ENCODE measurements around the gene ANKH. TPM values are rescaled to one million over a fixed set of nuclear protein-coding genes. Genes with fewer than 3 reads are reported as not detected.

ANKH gene
- polyA plus RNA-seq, 1 donor from 2014 or later: 9.9 TPM

DNA sequence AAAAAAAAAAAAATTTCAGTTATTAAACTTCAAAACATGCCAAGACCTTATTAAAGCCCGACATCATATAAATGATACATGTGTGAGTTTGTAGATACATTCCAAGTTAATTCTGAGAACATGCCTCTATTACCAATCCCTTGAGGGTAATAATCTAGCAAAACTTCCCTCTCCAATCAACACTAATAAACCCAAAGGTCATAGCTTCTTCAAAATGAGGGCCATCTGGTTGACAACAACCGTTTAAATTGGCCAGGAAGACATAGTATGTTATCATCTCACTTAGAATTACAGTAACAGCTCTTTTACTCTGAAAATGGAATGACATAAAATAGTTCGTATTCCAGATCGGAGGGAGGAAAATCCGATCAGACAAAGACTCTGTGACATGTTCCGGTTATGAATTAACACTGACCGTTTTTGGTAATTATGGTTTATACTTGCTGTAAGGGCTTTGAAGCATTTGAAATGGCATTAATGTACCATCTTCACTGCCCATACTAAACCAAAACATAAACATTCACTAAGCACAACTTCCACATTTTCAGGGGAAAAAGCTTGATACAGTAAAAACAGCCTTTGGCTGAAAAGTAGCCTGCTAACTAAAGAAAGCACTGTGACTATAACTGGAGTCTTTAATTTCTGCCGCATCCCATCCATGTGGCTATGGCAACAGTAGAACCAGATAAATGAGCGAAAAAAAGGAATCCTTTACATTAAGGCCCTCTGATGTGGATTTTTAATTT, 50.3 kb downstream of the ANKH start:
- Histone ChIP-seq H3K27ac (ENCODE audit: low read length) (no peak overlapping the region), H3K9me3 (ENCODE audit: low read length) (no peaks in the 10 kb centered on the region), H3K4me3 (ENCODE audit: low read length) (no peak overlapping the region), H3K27me3 (ENCODE audit: insufficient read depth, low read depth, low read length) (no peaks in the 10 kb centered on the region), H4K20me1 (ENCODE audit: insufficient read depth) (no peaks in the 10 kb centered on the region), H3K36me3 (ENCODE audit: insufficient read depth, low read length) (no peaks in the 10 kb centered on the region), H2AFZ (ENCODE audit: low read depth, low read length) (no peak overlapping the region), H3K9me2 (ENCODE audit: insufficient read depth, low read length) (no peaks in the 10 kb centered on the region), H3K4me2 (ENCODE audit: low read length) (no peak overlapping the region), H3F3A (ENCODE audit: insufficient read depth, low read length, poor library complexity, severe bottlenecking) (no peaks in the 10 kb centered on the region), H3K79me2 (replicated peaks; ENCODE audit: insufficient read depth, low read length) (no peaks in the 10 kb centered on the region), H3K9ac (ENCODE audit: low read length) (no peak overlapping the region)
- TF ChIP-seq SMC3 (conservative IDR thresholded peaks at IDR 0.05; ENCODE audit: poor library complexity): no peak
- no peak for TF ChIP-seq RAD21 (conservative IDR thresholded peaks at IDR 0.05)
- no peak for TF ChIP-seq POLR2AphosphoS5 (IDR thresholded peaks at IDR 0.05)
- TF ChIP-seq EZH2 (IDR thresholded peaks at IDR 0.05; ENCODE audit: borderline replicate concordance, insufficient read depth, low read length, poor library complexity, severe bottlenecking): no peak
- TF ChIP-seq MXI1 (conservative IDR thresholded peaks at IDR 0.05; ENCODE audit: poor library complexity, severe bottlenecking): no peak
- TF ChIP-seq CTCF (IDR thresholded peaks at IDR 0.05; ENCODE audit: poor library complexity, severe bottlenecking): no peak
- TF ChIP-seq TAF1 (IDR thresholded peaks at IDR 0.05; ENCODE audit: low read depth): no peak
- TF ChIP-seq REST (IDR thresholded peaks at IDR 0.05; ENCODE audit: borderline replicate concordance): no peak
- TF ChIP-seq EP300 (conservative IDR thresholded peaks at IDR 0.05; ENCODE audit: poor library complexity, severe bottlenecking): no peak

DNA sequence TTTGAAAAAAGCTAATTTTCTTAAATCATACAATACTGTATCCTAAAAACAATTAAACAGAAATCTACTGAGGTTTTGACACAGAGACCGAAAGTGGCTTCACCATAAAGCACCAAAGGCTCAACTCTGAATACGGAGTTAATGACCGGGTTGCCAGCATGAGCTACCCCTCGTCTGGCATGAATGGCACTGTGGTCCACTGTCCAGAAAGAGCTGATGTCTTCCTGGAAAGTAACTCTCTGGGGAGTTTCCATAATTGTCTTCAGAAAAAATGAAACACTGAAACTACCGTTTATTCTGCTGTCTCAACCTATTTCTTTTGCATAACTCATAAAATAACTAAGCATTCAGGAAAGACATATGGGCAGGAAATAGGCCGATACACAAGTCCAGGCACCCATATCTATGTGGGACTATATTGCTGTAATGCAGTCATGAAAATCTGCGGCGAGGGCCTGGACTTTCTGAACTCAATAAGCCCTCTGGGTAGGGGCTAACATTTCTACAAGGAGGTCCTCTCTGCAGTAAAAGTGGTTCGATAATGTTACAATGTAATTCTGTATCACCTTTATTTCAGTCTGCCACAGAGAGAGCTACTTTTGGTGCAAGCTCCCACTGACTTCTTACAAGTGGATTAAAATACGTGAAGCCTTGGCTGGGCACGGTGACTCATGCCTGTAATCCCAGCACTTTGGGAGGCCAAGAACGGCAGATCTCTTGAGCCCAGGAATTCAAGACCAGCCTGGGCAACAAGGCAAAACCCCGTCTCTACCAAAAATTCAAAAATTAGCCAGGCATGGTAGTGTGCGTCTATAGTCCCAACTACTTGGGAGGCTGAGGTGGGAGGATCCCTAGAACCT, 52.4 kb downstream of the ANKH start:
- Histone ChIP-seq H3K9ac (ENCODE audit: low read length) (no peak overlapping the region), H3K36me3 (ENCODE audit: insufficient read depth, low read length) (no peaks in the 10 kb centered on the region), H3K9me3 (ENCODE audit: low read length) (no peaks in the 10 kb centered on the region), H3F3A (ENCODE audit: insufficient read depth, low read length, poor library complexity, severe bottlenecking) (no peaks in the 10 kb centered on the region), H3K27me3 (ENCODE audit: insufficient read depth, low read depth, low read length) (no peaks in the 10 kb centered on the region), H3K79me2 (replicated peaks; ENCODE audit: insufficient read depth, low read length) (no peaks in the 10 kb centered on the region), H3K4me2 (ENCODE audit: low read length) (no peak overlapping the region), H3K4me3 (ENCODE audit: low read length) (no peak overlapping the region), H4K20me1 (ENCODE audit: insufficient read depth) (no peaks in the 10 kb centered on the region), H3K9me2 (ENCODE audit: insufficient read depth, low read length) (no peaks in the 10 kb centered on the region), H3K27ac (ENCODE audit: low read length) (no peak overlapping the region), H2AFZ (ENCODE audit: low read depth, low read length) (no peak overlapping the region)
- TF ChIP-seq TAF1 (IDR thresholded peaks at IDR 0.05; ENCODE audit: low read depth) (no peak), EZH2 (IDR thresholded peaks at IDR 0.05; ENCODE audit: borderline replicate concordance, insufficient read depth, low read length, poor library complexity, severe bottlenecking) (no peak), EP300 (conservative IDR thresholded peaks at IDR 0.05; ENCODE audit: poor library complexity, severe bottlenecking) (no peak), REST (IDR thresholded peaks at IDR 0.05; ENCODE audit: borderline replicate concordance) (no peak), POLR2AphosphoS5 (IDR thresholded peaks at IDR 0.05) (no peak), MXI1 (conservative IDR thresholded peaks at IDR 0.05; ENCODE audit: poor library complexity, severe bottlenecking) (no peak), SMC3 (conservative IDR thresholded peaks at IDR 0.05; ENCODE audit: poor library complexity) (no peak), CTCF (IDR thresholded peaks at IDR 0.05; ENCODE audit: poor library complexity, severe bottlenecking) (no peak), RAD21 (conservative IDR thresholded peaks at IDR 0.05) (no peak)

Data from neural cell (in vitro differentiated cells).